MG63 (cell line): ENCODE results near the gene RD3L. TPM values are rescaled to one million over a fixed set of nuclear protein-coding genes. Genes with fewer than 3 reads are reported as not detected.

Experiments used
- DNase-seq: peaks from one replicate; pipeline ENCODE4 v3.0.0-alpha.2; 2020
- H3K27me3 ChIP-seq: fragments of 250-450 bp; sonication (Bioruptor Pico); 2 replicates; pipeline ENCODE4 v1.5.1; 2020; ENCODE audit warnings: mild to moderate bottlenecking, moderate library complexity
- H3K36me3 ChIP-seq: fragments of 250-450 bp; sonication (Bioruptor Pico); 2 replicates; pipeline ENCODE4 v1.5.1; 2020; ENCODE audit warnings: mild to moderate bottlenecking, moderate library complexity
- H3K4me3 ChIP-seq: fragments of 250-450 bp; sonication (Bioruptor Pico); 2 replicates; pipeline ENCODE4 v1.5.1; 2020; ENCODE audit warnings: mild to moderate bottlenecking, moderate library complexity
- H3K9me3 ChIP-seq: fragments of 250-450 bp; sonication (Bioruptor Pico); 2 replicates; pipeline ENCODE4 v1.5.1; 2020; ENCODE audit warnings: mild to moderate bottlenecking, moderate library complexity
- total RNA-seq: library from RNA; depleted of rRNA; stranded (reverse); fragments of >200 nt; shearing (Covaris generic); gene quantifications from 2 replicates; pipeline ENCODE4 v1.2.3, GENCODE V29; 2014; ENCODE audit warnings: low replicate concordance

RD3L gene
- total RNA-seq, 1 experiment from 2014 or later, result not detected

DNA sequence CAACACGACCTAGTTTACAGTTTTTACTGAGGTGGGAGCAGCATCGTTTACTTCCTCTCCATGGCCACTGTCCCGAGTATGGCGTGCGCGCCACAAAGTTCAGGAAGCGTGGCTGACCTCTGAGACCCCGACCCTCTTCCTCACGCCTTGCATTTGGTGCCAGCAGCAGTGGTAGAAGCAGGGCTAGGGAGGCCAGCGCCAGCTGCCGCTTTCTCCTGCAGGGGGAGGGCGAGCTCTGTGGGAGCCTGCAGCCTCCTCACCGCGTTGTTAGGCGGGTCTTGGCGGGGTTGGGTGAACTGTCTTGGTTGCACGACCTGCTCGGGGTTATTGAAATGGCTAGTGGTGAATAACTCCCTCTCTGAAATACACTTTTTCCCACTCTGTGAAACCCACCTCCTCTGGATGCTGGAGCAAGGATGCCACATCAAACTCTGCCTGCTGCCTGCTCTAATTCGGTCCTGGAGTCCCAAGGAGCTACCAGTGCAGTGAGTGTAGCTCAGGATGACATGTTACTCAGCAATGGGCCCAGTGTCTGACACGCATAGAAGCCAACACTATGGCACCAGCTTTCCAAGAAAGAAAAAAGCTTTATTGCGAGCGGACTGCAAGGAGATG is 36.4 kb downstream of the RD3L start:
- no peaks in the 10 kb centered on the region for H3K36me3 ChIP-seq
- H3K9me3 ChIP-seq, result no peaks in the 10 kb centered on the region
- no peak for DNase-seq
- no peaks in the 10 kb centered on the region for H3K27me3 ChIP-seq
- no peak overlapping the region for H3K4me3 ChIP-seq

GRCh38 chr14:103904493-103905107 is 37.7 kb downstream of the RD3L start:
- no peaks in the 10 kb centered on the region for H3K9me3 ChIP-seq
- no peaks in the 10 kb centered on the region for H3K27me3 ChIP-seq
- no peak for DNase-seq
- no peak overlapping the region for H3K4me3 ChIP-seq
- H3K36me3 ChIP-seq, result no peaks in the 10 kb centered on the region

- Histone ChIP-seq H3K36me3 (no peaks in the 10 kb centered on the region), H3K4me3 (no peak overlapping the region), H3K9me3 (no peaks in the 10 kb centered on the region), H3K27me3 (no peaks in the 10 kb centered on the region)
- DNase-seq, result no peak
Measured at GRCh38 chr14:103899833-103900232, 42.5 kb downstream of the RD3L start.

- H3K36me3 ChIP-seq, result no peaks in the 10 kb centered on the region
- no peaks in the 10 kb centered on the region for H3K27me3 ChIP-seq
- no peaks in the 10 kb centered on the region for H3K9me3 ChIP-seq
- DNase-seq, result no peak
- no peak overlapping the region for H3K4me3 ChIP-seq
Measured at GRCh38 chr14:103899316-103899715, 43.0 kb downstream of the RD3L start.

DNA sequence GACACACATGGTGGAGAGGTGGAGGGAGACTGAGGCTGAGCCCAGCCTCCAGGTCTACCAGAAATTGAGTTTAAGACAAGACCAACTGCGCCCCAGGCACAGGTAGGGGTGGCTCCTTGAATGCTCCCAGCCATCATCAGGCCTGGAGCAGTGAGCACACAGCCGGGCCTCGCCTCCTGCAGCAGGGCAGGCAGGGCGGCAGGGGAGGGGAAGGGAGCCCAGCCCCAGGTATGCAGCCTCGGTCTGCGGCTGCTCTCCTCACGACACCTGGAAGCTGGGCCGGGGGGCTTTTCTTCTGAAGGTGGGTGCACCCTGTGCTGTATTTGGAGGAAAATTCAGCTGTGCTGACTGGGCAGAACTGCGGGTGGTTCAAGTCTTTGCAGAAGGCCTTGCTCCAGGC is 43.6 kb downstream of the RD3L start:
- no peaks in the 10 kb centered on the region for H3K9me3 ChIP-seq
- no peaks in the 10 kb centered on the region for H3K27me3 ChIP-seq
- no peaks in the 10 kb centered on the region for H3K36me3 ChIP-seq
- no peak overlapping the region for H3K4me3 ChIP-seq
- DNase-seq, result no peak

DNA sequence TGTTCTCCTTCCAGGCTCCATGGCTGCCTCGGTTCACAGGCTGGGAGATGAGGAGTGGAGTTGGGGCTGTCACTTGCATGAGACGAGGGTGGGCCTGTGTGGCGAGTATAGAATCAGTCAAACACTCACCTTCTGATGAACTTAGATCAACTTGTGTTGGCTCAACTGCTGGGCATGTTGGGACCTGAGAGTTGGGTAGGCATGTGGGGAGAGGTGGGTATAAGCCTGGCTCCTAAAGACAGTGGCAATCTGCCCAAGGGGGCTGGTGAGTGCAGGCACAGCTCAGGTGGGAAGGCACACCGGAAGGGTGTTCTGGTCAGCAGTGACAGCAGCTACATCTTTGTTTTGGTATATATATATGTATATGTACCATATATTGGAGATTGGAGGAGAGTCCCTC is 44.1 kb downstream of the RD3L start:
- H3K36me3 ChIP-seq, result no peaks in the 10 kb centered on the region
- H3K27me3 ChIP-seq, result no peaks in the 10 kb centered on the region
- H3K4me3 ChIP-seq, result no peak overlapping the region
- no peaks in the 10 kb centered on the region for H3K9me3 ChIP-seq
- DNase-seq, result no peak

DNA sequence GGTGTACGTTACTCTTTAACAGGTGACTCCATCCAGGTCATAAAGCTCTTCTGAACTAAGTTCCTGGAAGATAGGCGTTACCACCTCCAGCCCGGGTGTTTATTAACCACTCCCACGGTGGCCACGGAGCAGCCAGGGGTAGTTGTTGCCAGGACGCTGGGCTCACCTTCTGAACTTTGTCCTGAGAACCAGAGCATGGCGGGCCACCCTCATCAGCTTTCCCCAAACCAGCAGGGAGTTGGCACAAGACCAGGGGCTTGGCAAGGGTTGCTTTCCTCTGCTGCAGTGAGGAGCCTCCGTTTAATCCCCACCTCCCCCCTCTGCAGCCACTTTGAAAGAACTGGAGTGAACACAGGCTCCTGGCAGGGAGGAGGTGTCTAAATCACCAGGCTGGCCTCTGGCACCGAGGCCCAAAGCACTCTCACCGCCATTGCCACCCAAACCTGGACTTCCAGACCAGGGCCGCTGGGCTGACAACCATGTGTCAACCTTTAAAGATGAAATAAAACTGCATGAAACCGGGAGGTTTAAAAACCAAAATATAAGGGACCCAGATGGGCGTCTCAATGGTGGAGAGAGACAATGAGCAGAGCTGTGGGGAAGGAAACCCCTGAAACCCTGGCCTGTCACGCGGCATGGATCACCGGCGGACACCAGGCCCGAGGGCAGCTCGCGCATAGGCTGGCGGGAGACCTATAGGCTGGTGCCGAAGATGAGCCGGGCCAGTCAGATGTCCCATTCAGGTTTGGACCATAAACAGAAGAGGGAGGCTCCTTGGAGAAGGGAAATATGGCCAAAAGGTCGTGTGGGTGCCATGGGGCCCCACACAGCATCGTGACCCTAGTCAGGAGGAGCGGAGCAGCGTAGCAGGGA is 45.0 kb downstream of the RD3L start:
- Histone ChIP-seq H3K9me3 (no peaks in the 10 kb centered on the region), H3K36me3 (no peaks in the 10 kb centered on the region), H3K4me3 (no peak overlapping the region), H3K27me3 (no peaks in the 10 kb centered on the region)
- no peak for DNase-seq

GRCh38 chr14:103896578-103896977 is 45.8 kb downstream of the RD3L start:
- Histone ChIP-seq H3K4me3 (no peak overlapping the region), H3K27me3 (no peaks in the 10 kb centered on the region), H3K36me3 (no peaks in the 10 kb centered on the region), H3K9me3 (no peaks in the 10 kb centered on the region)
- DNase-seq, result no peak

- no peaks in the 10 kb centered on the region for H3K36me3 ChIP-seq
- no peak for DNase-seq
- no peaks in the 10 kb centered on the region for H3K27me3 ChIP-seq
- H3K9me3 ChIP-seq, result no peaks in the 10 kb centered on the region
- H3K4me3 ChIP-seq, result no peak overlapping the region
Measured at GRCh38 chr14:103894723-103895059, 47.6 kb downstream of the RD3L start.

DNA sequence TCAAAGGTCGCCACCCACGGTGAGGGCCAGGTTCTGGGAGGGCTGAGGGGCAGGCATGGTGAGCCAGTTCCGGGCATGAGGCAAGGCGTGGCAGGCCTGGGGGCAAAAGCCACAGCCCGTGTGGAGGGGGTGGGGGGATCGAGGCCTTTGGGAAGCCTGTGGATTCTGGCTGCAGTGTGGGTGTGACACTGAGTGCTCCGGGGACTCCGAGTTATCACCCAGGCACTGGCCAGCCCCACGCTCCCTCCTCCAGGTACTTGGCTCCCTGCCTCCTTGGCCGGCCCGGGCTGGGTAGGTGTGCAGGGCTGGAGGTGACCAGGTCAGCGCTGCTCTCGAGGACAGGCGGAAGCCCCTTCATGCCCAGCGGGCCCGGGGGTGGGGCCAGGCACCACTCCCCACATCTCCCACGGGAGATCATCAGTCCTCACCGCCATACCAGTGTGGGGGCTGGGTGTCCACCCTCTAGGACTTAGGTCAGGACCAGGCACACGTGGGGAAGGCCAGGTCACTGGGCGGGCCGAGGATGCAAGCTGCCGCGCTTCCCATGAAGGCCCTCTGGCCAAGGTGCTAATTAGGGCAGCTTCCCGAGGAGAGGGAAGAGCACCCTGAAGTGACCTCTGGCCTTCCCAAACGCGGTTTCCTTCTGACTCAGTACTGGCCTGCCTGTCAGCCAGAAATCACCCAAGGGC is 48.2 kb downstream of the RD3L start:
- H3K9me3 ChIP-seq, result no peaks in the 10 kb centered on the region
- no peaks in the 10 kb centered on the region for H3K36me3 ChIP-seq
- H3K27me3 ChIP-seq, result no peaks in the 10 kb centered on the region
- no peak overlapping the region for H3K4me3 ChIP-seq
- no peak for DNase-seq

DNA sequence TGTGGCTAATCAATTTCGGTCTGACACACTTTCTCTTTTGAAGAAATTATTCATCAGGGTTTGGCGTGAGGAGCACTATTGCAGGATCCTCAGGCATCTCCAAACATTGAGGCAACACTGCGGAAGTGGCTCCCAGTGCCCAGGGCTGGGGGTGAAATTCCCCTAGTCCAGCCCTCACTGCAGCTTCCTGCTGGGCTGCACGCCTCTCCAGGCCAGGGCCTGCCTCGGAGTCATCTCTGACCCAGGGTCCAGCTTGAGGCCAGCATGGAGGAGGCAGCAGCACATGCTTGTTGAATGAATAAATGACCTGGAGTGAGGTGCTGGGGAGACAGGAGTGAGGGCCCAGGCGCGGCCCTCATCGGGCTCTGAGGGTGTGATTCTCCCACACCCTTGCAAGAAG is 50.1 kb downstream of the RD3L start:
- H3K4me3 ChIP-seq, result no peak overlapping the region
- no peaks in the 10 kb centered on the region for H3K36me3 ChIP-seq
- DNase-seq, result no peak
- H3K9me3 ChIP-seq, result no peaks in the 10 kb centered on the region
- H3K27me3 ChIP-seq, result no peaks in the 10 kb centered on the region

GRCh38 chr14:103891667-103892215 is 50.6 kb downstream of the RD3L start:
- Histone ChIP-seq H3K27me3 (no peaks in the 10 kb centered on the region), H3K9me3 (no peaks in the 10 kb centered on the region), H3K36me3 (no peaks in the 10 kb centered on the region), H3K4me3 (no peak overlapping the region)
- no peak for DNase-seq

DNA sequence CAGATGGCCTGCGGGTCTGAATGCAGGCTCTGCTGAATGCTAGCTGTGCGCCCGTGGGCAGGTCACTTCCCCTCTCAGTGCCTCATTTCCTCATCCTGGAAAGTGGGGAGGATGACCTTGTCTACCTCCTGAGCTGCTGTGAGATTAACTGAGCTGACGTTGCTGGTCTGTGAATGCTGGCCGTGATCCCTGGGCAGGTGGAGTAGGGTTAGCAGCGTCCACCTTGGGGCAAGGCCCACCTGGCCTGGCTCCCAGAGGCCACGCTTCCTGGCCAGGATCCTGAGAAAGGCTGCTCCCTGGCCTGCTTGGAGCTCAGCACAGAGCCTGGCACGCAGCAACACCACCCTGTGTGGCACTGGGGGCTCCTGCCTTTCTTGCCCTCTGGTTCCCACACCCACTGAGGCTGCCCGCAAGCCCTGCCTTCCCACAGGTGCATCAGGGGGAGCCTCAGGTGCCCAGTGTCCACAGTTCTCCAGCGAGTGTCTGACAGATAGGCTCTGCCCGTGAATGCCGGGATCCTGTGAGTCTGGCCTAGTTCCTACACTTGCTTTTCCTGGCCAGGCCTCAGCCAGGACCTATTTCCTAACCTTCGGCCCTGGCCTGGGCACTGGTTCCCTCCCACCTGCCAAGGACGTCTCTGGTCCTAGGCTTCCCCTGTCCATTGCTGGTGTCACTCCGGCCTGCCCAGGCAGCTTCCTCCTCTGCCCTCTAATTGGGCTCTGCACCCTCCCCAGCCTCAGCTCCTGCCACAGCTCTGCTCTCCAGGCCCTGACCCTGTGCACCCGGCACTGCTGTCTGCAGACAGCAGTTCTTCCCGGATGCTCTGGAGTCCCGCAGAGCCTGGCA is 51.3 kb downstream of the RD3L start:
- no peak for DNase-seq
- no peaks in the 10 kb centered on the region for H3K27me3 ChIP-seq

More for the DNA sequence above, 51.3 kb downstream of the RD3L start:
- Histone ChIP-seq H3K4me3 (no peak overlapping the region), H3K9me3 (no peaks in the 10 kb centered on the region), H3K36me3 (no peaks in the 10 kb centered on the region)
